OCI-LY1 (cell line): ENCODE data around the gene SMIM11.
A peak's percentile ranks its signal among the peaks of the same experiment; 100 is the strongest.

Experiments
- CTCF ChIP-seq: fragments of 200-600 bp; sonication (generic), shearing (Covaris generic); IDR thresholded peaks from 2 replicates; pipeline ENCODE4 v1.5.1; 2017; ENCODE audit warnings: mild to moderate bottlenecking, antibody characterized with exemption, low read length, moderate library complexity, mixed read lengths
- EZH2 ChIP-seq: fragments of 200-600 bp; sonication (generic), shearing (Covaris generic); IDR thresholded peaks from 2 replicates; pipeline ENCODE4 v1.8.0; 2017; ENCODE audit warnings: borderline replicate concordance, mixed run types, mild to moderate bottlenecking, antibody characterized with exemption, low read length, moderate library complexity, mixed read lengths

GRCh38 chr21:34351786-34352241, 23.5 kb upstream of the SMIM11 start:
- TF ChIP-seq CTCF (peak; percentile 87), EZH2 (no peak)
